GM23338 (cell line): ENCODE results near the gene TMEM178A. TPM values are rescaled to one million over a fixed set of nuclear protein-coding genes. Genes with fewer than 3 reads are reported as not detected.

ENCODE experiments used
- ATAC-seq: fragments of 200-7000 bp; cut with Tn5 transposase; 3 replicates; pipeline ENCODE4 v1.9.1; 2020
- DNase-seq: peaks from one replicate; pipeline ENCODE4 v3.0.0-alpha.2; 2015; ENCODE audit warnings: low spot score
- H2AFZ ChIP-seq: fragments of 200-600 bp; sonication (generic); 2 replicates; pipeline ENCODE4 v1.8.0; 2016; ENCODE audit warnings: antibody characterized with exemption, mild to moderate bottlenecking, moderate library complexity
- H3F3A ChIP-seq: fragments of 200-600 bp; sonication (generic); replicated peaks from 2 replicates; pipeline ENCODE4 v1.8.0; 2017; ENCODE audit warnings: antibody characterized with exemption, mixed run types, low read depth
- H3K27ac ChIP-seq: fragments of 200-600 bp; sonication (generic); 2 replicates; pipeline ENCODE4 v1.6.1; 2016; ENCODE audit warnings: low read depth
- H3K27me3 ChIP-seq: fragments of 200-600 bp; sonication (generic); 2 replicates; pipeline ENCODE4 v1.8.0; 2016; ENCODE audit warnings: mild to moderate bottlenecking, mixed run types, moderate library complexity; ENCODE audit not compliant: insufficient read depth
- H3K36me3 ChIP-seq: fragments of 200-600 bp; sonication (generic); 2 replicates; pipeline ENCODE4 v1.8.0; 2016; ENCODE audit warnings: mild to moderate bottlenecking; ENCODE audit not compliant: insufficient read depth
- H3K4me1 ChIP-seq: fragments of 200-600 bp; sonication (generic); 2 replicates; pipeline ENCODE4 v1.8.0; 2016; ENCODE audit warnings: mild to moderate bottlenecking, moderate library complexity; ENCODE audit not compliant: insufficient read depth
- H3K4me2 ChIP-seq: fragments of 200-600 bp; sonication (generic); 2 replicates; pipeline ENCODE4 v1.7.1; 2017; ENCODE audit warnings: mixed run types
- H3K4me3 ChIP-seq: fragments of 200-600 bp; sonication (generic); 2 replicates; pipeline ENCODE4 v1.6.1; 2016; ENCODE audit warnings: mixed run types
- H3K79me2 ChIP-seq: fragments of 200-600 bp; sonication (generic); replicated peaks from 2 replicates; pipeline ENCODE4 v1.8.0; 2017; ENCODE audit warnings: mild to moderate bottlenecking; ENCODE audit not compliant: insufficient read depth
- H3K9me2 ChIP-seq: fragments of 200-600 bp; sonication (generic); 2 replicates; pipeline ENCODE4 v1.8.0; 2017; ENCODE audit not compliant: insufficient read depth
- H4K20me1 ChIP-seq: fragments of 200-600 bp; sonication (generic); replicated peaks from 2 replicates; pipeline ENCODE4 v1.8.0; 2017; ENCODE audit warnings: mild to moderate bottlenecking; ENCODE audit not compliant: insufficient read depth
- H3K27ac Mint-ChIP-seq: 2 replicates; pipeline ENCODE4 v1.8.0; 2020; ENCODE audit warnings: inconsistent platforms, mild to moderate bottlenecking, moderate library complexity, mixed read lengths
- H3K27me3 Mint-ChIP-seq: 3 replicates; pipeline ENCODE4 v1.8.0; 2022; ENCODE audit warnings: low read depth, mild to moderate bottlenecking, moderate library complexity, mixed read lengths, inconsistent platforms; ENCODE audit not compliant: insufficient read depth, poor library complexity
- H3K36me3 Mint-ChIP-seq: 3 replicates; pipeline ENCODE4 v1.8.0; 2021; ENCODE audit warnings: low read depth, mild to moderate bottlenecking, inconsistent platforms, moderate library complexity, mixed read lengths
- H3K4me1 Mint-ChIP-seq: 3 replicates; pipeline ENCODE4 v1.8.0; 2020; ENCODE audit warnings: mild to moderate bottlenecking, inconsistent platforms, mixed read lengths
- H3K4me3 Mint-ChIP-seq: 3 replicates; pipeline ENCODE4 v1.8.0; 2021; ENCODE audit warnings: moderate library complexity, mild to moderate bottlenecking, inconsistent platforms, mixed read lengths
- H3K9me3 Mint-ChIP-seq: 3 replicates; pipeline ENCODE4 v1.8.0; 2020; ENCODE audit warnings: moderate library complexity, mild to moderate bottlenecking, inconsistent platforms, mixed read lengths
- CREB1 ChIP-seq: fragments of 250-450 bp; sonication (Bioruptor Pico); IDR thresholded peaks from 2 replicates; pipeline ENCODE4 v1.5.0; 2020; ENCODE audit warnings: low read depth, mild to moderate bottlenecking, moderate library complexity
- EZH2 ChIP-seq: fragments of 200-600 bp; sonication (generic); IDR thresholded peaks from one replicate; pipeline ENCODE4 v1.8.0; 2017; ENCODE audit warnings: antibody characterized with exemption, mild to moderate bottlenecking, low read depth; ENCODE audit not compliant: unreplicated experiment
- JUNB ChIP-seq: IDR thresholded peaks from one replicate; pipeline ENCODE4 v1.6.1; 2016; ENCODE audit warnings: antibody characterized with exemption; ENCODE audit not compliant: unreplicated experiment
- NANOG ChIP-seq: IDR thresholded peaks from 2 replicates; pipeline ENCODE4 v1.6.1; 2016; ENCODE audit warnings: antibody characterized with exemption, borderline replicate concordance
- POLR2AphosphoS5 ChIP-seq: IDR thresholded peaks from 2 replicates; pipeline ENCODE4 v1.6.1; 2016; ENCODE audit warnings: antibody characterized with exemption, low read depth
- ZNF331 ChIP-seq: fragments of 250-450 bp; sonication (Bioruptor Pico); IDR thresholded peaks from 2 replicates; pipeline ENCODE4 v1.5.0; 2020; ENCODE audit warnings: low read depth, mild to moderate bottlenecking, moderate library complexity
- polyA plus RNA-seq: library from polyadenylated mRNA; unstranded; fragments of >200 nt; fragmentation: Nextera tagmentation; extraction: Ambion mirVana; gene quantifications from 2 replicates; pipeline ENCODE4 v1.2.1, GENCODE V29; 2016
- total RNA-seq: library from RNA; depleted of rRNA; stranded (reverse); fragments of >200 nt; shearing (Covaris generic); gene quantifications from 2 replicates; pipeline ENCODE4 v1.2.3, GENCODE V29; 2014
- TF ChIP-seq, protein P1 (sequence below), 2 experiments: fragments of 200-600 bp in 1 of 2; sonication (generic) in 1 of 2; conservative IDR thresholded peaks; 2 replicates each; pipeline versions ENCODE4 v1.5.1 to v1.6.1; 2016 to 2017; ENCODE audit warnings: antibody characterized with exemption in 2 of 2, low read depth in 2 of 2, mild to moderate bottlenecking in 2 of 2, moderate library complexity in 1 of 2
- TF ChIP-seq, protein P2 (sequence below): IDR thresholded peaks from 2 replicates; pipeline ENCODE4 v1.6.1; 2016; ENCODE audit warnings: antibody characterized with exemption
- TF ChIP-seq, protein P3 (sequence below): IDR thresholded peaks from one replicate; pipeline ENCODE4 v1.6.1; 2018; ENCODE audit warnings: antibody characterized with exemption; ENCODE audit not compliant: unreplicated experiment
- TF ChIP-seq, protein P4 (sequence below): fragments of 250-450 bp; sonication (Bioruptor Pico); IDR thresholded peaks from 2 replicates; pipeline ENCODE4 v1.5.0; 2020; ENCODE audit warnings: mild to moderate bottlenecking, moderate library complexity

TMEM178A gene
- total and polyA plus RNA-seq, 2 experiments from 2014 or later: 10.3 to 12.3 TPM

DNA sequence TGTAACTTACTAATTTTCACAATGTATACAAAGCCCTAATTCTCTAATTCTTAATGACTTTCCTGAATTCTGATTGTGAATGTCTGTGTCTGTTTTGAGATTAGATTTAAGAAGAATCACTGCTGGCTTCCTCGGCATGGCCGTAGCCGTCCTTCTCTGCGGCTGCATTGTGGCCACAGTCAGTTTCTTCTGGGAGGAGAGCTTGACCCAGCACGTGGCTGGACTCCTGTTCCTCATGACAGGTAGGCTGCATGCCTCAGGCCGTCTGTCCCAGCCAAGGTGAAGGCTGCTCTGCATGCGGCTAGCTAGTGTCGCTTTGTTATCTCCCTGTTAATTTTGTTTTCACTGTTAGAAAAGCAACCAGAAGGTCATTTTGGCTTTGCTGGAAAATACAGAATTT is 41.2 kb downstream of the TMEM178A start (continued):
- TF ChIP-seq, protein P1, sequence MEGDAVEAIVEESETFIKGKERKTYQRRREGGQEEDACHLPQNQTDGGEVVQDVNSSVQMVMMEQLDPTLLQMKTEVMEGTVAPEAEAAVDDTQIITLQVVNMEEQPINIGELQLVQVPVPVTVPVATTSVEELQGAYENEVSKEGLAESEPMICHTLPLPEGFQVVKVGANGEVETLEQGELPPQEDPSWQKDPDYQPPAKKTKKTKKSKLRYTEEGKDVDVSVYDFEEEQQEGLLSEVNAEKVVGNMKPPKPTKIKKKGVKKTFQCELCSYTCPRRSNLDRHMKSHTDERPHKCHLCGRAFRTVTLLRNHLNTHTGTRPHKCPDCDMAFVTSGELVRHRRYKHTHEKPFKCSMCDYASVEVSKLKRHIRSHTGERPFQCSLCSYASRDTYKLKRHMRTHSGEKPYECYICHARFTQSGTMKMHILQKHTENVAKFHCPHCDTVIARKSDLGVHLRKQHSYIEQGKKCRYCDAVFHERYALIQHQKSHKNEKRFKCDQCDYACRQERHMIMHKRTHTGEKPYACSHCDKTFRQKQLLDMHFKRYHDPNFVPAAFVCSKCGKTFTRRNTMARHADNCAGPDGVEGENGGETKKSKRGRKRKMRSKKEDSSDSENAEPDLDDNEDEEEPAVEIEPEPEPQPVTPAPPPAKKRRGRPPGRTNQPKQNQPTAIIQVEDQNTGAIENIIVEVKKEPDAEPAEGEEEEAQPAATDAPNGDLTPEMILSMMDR (conservative IDR thresholded peaks at IDR 0.05; ENCODE audit: low read depth in 2 of 2): no peak
- TF ChIP-seq, protein P2, sequence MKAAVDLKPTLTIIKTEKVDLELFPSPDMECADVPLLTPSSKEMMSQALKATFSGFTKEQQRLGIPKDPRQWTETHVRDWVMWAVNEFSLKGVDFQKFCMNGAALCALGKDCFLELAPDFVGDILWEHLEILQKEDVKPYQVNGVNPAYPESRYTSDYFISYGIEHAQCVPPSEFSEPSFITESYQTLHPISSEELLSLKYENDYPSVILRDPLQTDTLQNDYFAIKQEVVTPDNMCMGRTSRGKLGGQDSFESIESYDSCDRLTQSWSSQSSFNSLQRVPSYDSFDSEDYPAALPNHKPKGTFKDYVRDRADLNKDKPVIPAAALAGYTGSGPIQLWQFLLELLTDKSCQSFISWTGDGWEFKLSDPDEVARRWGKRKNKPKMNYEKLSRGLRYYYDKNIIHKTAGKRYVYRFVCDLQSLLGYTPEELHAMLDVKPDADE: no peak

DNA sequence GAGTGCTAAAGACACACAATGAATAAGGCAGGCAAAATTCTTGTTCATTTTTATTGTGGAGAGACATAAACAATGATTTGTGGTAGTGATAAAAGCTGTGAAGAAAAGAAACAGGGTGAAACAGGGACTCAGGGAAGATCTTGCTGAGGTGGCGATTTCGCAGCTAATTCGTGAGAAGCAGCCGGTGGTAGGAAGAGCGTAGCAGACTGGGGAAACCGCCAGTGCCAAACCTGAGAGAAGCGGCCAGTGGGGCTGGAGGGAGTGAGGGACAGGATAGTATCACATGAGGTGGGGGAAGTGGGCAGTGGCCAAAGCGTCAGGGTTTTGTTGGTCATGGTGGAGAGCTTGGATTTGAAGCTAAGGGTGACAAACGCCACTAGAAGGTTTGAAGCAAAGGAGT is 42.3 kb downstream of the TMEM178A start:
- ATAC-seq: no peak
- H3K4me1 Mint-ChIP-seq: no peaks in the 10 kb centered on the region; the same call in 2 of the 3 replicates
- TF ChIP-seq, protein P3, sequence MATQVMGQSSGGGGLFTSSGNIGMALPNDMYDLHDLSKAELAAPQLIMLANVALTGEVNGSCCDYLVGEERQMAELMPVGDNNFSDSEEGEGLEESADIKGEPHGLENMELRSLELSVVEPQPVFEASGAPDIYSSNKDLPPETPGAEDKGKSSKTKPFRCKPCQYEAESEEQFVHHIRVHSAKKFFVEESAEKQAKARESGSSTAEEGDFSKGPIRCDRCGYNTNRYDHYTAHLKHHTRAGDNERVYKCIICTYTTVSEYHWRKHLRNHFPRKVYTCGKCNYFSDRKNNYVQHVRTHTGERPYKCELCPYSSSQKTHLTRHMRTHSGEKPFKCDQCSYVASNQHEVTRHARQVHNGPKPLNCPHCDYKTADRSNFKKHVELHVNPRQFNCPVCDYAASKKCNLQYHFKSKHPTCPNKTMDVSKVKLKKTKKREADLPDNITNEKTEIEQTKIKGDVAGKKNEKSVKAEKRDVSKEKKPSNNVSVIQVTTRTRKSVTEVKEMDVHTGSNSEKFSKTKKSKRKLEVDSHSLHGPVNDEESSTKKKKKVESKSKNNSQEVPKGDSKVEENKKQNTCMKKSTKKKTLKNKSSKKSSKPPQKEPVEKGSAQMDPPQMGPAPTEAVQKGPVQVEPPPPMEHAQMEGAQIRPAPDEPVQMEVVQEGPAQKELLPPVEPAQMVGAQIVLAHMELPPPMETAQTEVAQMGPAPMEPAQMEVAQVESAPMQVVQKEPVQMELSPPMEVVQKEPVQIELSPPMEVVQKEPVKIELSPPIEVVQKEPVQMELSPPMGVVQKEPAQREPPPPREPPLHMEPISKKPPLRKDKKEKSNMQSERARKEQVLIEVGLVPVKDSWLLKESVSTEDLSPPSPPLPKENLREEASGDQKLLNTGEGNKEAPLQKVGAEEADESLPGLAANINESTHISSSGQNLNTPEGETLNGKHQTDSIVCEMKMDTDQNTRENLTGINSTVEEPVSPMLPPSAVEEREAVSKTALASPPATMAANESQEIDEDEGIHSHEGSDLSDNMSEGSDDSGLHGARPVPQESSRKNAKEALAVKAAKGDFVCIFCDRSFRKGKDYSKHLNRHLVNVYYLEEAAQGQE: no peak
- TF ChIP-seq EZH2 (no peak), POLR2AphosphoS5 (no peak), CREB1 (CRISPR knock-in tag) (no peak), NANOG (no peak), JUNB (no peak), ZNF331 (CRISPR knock-in tag) (no peak)
- TF ChIP-seq, protein P1 (conservative IDR thresholded peaks at IDR 0.05; ENCODE audit: low read depth in 2 of 2): no peak
- TF ChIP-seq, protein P4, sequence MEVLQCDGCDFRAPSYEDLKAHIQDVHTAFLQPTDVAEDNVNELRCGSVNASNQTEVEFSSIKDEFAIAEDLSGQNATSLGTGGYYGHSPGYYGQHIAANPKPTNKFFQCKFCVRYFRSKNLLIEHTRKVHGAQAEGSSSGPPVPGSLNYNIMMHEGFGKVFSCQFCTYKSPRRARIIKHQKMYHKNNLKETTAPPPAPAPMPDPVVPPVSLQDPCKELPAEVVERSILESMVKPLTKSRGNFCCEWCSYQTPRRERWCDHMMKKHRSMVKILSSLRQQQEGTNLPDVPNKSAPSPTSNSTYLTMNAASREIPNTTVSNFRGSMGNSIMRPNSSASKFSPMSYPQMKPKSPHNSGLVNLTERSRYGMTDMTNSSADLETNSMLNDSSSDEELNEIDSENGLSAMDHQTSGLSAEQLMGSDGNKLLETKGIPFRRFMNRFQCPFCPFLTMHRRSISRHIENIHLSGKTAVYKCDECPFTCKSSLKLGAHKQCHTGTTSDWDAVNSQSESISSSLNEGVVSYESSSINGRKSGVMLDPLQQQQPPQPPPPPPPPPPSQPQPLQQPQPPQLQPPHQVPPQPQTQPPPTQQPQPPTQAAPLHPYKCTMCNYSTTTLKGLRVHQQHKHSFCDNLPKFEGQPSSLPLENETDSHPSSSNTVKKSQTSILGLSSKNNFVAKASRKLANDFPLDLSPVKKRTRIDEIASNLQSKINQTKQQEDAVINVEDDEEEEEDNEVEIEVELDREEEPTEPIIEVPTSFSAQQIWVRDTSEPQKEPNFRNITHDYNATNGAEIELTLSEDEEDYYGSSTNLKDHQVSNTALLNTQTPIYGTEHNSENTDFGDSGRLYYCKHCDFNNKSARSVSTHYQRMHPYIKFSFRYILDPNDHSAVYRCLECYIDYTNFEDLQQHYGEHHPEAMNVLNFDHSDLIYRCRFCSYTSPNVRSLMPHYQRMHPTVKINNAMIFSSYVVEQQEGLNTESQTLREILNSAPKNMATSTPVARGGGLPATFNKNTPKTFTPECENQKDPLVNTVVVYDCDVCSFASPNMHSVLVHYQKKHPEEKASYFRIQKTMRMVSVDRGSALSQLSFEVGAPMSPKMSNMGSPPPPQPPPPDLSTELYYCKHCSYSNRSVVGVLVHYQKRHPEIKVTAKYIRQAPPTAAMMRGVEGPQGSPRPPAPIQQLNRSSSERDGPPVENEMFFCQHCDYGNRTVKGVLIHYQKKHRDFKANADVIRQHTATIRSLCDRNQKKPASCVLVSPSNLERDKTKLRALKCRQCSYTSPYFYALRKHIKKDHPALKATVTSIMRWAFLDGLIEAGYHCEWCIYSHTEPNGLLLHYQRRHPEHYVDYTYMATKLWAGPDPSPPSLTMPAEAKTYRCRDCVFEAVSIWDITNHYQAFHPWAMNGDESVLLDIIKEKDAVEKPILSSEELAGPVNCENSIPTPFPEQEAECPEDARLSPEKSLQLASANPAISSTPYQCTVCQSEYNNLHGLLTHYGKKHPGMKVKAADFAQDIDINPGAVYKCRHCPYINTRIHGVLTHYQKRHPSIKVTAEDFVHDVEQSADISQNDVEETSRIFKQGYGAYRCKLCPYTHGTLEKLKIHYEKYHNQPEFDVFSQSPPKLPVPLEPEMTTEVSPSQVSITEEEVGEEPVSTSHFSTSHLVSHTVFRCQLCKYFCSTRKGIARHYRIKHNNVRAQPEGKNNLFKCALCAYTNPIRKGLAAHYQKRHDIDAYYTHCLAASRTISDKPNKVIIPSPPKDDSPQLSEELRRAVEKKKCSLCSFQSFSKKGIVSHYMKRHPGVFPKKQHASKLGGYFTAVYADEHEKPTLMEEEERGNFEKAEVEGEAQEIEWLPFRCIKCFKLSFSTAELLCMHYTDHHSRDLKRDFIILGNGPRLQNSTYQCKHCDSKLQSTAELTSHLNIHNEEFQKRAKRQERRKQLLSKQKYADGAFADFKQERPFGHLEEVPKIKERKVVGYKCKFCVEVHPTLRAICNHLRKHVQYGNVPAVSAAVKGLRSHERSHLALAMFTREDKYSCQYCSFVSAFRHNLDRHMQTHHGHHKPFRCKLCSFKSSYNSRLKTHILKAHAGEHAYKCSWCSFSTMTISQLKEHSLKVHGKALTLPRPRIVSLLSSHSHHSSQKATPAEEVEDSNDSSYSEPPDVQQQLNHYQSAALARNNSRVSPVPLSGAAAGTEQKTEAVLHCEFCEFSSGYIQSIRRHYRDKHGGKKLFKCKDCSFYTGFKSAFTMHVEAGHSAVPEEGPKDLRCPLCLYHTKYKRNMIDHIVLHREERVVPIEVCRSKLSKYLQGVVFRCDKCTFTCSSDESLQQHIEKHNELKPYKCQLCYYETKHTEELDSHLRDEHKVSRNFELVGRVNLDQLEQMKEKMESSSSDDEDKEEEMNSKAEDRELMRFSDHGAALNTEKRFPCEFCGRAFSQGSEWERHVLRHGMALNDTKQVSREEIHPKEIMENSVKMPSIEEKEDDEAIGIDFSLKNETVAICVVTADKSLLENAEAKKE (CRISPR knock-in tag): no peak

More for the DNA sequence above, 42.3 kb downstream of the TMEM178A start:
- Histone ChIP-seq H3F3A (no peaks in the 10 kb centered on the region), H3K9me2 (no peaks in the 10 kb centered on the region; the same call in 1 of the 2 replicates), H3K4me3 (no peak overlapping the region), H3K27me3 (no peaks in the 10 kb centered on the region), H4K20me1 (no peaks in the 10 kb centered on the region), H2AFZ (no peak overlapping the region), H3K4me2 (no peak overlapping the region), H3K27ac (no peak overlapping the region), H3K36me3 (no peaks in the 10 kb centered on the region), H3K79me2 (no peaks in the 10 kb centered on the region), H3K4me1 (no peaks in the 10 kb centered on the region)
- no peak for DNase-seq
- H3K36me3 Mint-ChIP-seq: peaks cover 6% of the 10 kb centered on the region; the same call in 2 of the 3 replicates
- H3K4me3 Mint-ChIP-seq: no peak overlapping the region
- H3K27me3 Mint-ChIP-seq: peaks cover 3% of the 10 kb centered on the region
- H3K9me3 Mint-ChIP-seq: no peaks in the 10 kb centered on the region; the same call in 2 of the 3 replicates
- H3K27ac Mint-ChIP-seq: no peak overlapping the region
